GM12872 (cell line): Measurements from ENCODE around the gene BTD.

ENCODE experiments used
- CTCF ChIP-seq: IDR thresholded peaks from 3 replicates; pipeline ENCODE4 v1.5.1; 2011; ENCODE audit warnings: low read depth, mild to moderate bottlenecking, low read length, moderate library complexity; ENCODE audit not compliant: insufficient read depth

Gene BTD

GRCh38 chr3:15628967-15629366 lies 27.4 kb downstream of the BTD start:
- no peak for TF ChIP-seq CTCF

GRCh38 chr3:15629860-15630597 lies 28.5 kb downstream of the BTD start:
- TF ChIP-seq CTCF, result peak; percentile 79

DNA sequence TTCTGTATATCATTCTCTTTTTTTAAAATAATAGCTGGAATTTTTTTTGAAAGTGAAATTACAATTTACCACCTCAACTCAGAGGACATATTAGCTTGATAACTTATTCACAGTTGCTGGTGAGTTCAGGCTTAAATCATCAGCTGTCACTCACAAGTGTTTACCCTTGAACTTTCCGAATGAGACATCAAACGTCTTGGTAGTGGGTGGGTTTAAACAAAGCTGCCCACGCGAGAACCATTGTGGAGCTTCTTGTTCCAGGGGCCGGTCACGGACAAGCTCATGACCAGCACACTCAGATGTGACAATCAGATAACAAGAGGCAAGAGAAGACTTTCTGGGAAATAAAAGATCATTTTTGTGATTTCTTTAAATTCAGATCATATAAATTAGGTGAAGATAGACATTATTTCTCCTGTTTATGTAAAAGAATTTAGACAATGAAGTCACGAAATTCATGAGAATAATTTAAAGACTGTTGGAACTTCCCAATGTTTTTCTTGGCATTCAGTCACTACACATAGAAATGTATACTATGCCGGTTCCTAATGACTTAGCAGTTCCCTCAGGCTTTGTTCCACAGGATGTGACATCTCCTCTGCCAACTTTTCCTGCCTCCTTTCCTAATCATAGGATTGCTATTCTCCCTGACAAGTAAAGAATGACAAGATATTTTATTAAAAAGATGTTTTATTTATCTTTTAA lies 29.3 kb downstream of the BTD start:
- TF ChIP-seq CTCF, result no peak

- no peak for TF ChIP-seq CTCF
These were observed 30.1 kb downstream of the BTD start for GRCh38 chr3:15631426-15632211.

DNA sequence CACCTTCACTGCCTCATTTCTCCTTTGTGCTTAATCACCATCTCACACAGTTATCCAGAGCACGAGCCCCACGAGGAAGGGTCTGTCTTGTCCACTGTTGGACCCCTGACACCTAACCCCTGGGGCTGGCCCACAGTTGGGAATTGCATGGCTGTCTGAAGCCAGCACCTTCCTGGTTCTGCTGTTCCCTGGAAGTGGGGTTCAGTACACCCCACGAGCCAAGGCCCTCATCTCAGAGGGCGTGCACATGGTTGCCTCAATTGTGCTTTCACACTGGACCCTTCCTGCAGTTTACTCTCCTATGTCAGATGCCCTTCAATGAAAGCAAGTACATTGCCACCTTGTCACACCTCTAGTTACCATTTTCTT lies 30.7 kb downstream of the BTD start:
- no peak for TF ChIP-seq CTCF

DNA sequence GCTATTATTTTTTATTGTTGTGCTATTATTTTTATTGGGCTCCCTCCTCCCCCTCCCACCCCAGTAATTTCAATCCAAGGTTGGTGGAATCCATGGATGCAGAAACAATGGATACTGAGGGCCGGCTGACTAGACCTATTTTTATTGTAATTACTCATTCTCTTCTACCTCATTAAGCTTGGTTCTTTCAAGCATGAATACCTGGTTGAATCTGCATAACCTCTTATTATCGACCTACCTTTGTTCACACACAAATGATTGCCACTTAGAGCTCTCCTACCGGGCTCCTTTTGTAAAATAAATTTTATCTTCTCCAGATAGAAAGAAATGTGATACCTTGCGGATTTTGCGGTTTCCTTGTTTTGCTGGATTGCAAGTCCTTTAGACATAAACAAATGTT lies 31.6 kb downstream of the BTD start:
- TF ChIP-seq CTCF, result no peak

- no peak for TF ChIP-seq CTCF
These were observed 32.4 kb downstream of the BTD start for GRCh38 chr3:15633766-15634598.
